Caco-2 (cell line): Measurements from ENCODE around the gene PECR. TPM values are rescaled to one million over a fixed set of nuclear protein-coding genes. Genes with fewer than 3 reads are reported as not detected.
A peak's percentile ranks its signal among the peaks of the same experiment; 100 is the strongest.

Experiments
- BruUV-seq: library from RNA; stranded (reverse); fragments of 400-500 nt; replicated peaks from 2 replicates; lab custom pipeline; 2021; lab: Mats Ljungman, UMichigan
- CTCF ChIA-PET: fragments of 300-600 bp; sonication (Branson Sonifier 250); formaldehyde crosslinking; loops from one replicate; lab custom pipeline; 2022; ENCODE audit warnings: antibody characterized with exemption; lab: Charles Lee
- POLR2A ChIA-PET: fragments of 300-600 bp; sonication (Branson Sonifier 250); formaldehyde crosslinking; loops from one replicate; lab custom pipeline; 2022; ENCODE audit warnings: antibody characterized with exemption; lab: Charles Lee
- DNase-seq, 2 experiments: peaks; one replicate each; pipeline versions ENCODE4 v3.0.0 to v3.0.0-alpha.2; 2020 to 2022
- H3K27me3 ChIP-seq: replicated peaks from 2 replicates; pipeline ENCODE4 v1.6.0; 2011; ENCODE audit warnings: low read length; ENCODE audit not compliant: control insufficient read depth, insufficient read depth
- H3K36me3 ChIP-seq: 2 replicates; pipeline ENCODE4 v1.5.1; 2011; ENCODE audit warnings: low read length; ENCODE audit not compliant: control insufficient read depth, insufficient read depth
- H3K4me1 ChIP-seq: fragments of 250-450 bp; sonication (Bioruptor Pico); 2 replicates; pipeline ENCODE4 v1.5.1; 2020; ENCODE audit warnings: mild to moderate bottlenecking
- H3K4me3 ChIP-seq: 2 replicates; pipeline ENCODE4 v1.5.1; 2011; ENCODE audit warnings: low read depth, mild to moderate bottlenecking, control low read depth, low read length
- H3K9me3 ChIP-seq: fragments of 250-450 bp; sonication (Bioruptor Pico); 2 replicates; pipeline ENCODE4 v1.5.1; 2020; ENCODE audit warnings: mild to moderate bottlenecking, moderate library complexity
- H3K27ac Mint-ChIP-seq: one replicate; pipeline ENCODE4 v1.8.0; 2022; ENCODE audit warnings: mixed read lengths; ENCODE audit not compliant: unreplicated experiment
- H3K27me3 Mint-ChIP-seq: one replicate; pipeline ENCODE4 v1.8.0; 2022; ENCODE audit warnings: mixed read lengths; ENCODE audit not compliant: insufficient read depth, unreplicated experiment
- H3K36me3 Mint-ChIP-seq: one replicate; pipeline ENCODE4 v1.8.0; 2022; ENCODE audit warnings: mild to moderate bottlenecking, mixed read lengths; ENCODE audit not compliant: insufficient read depth, unreplicated experiment
- H3K4me1 Mint-ChIP-seq: one replicate; pipeline ENCODE4 v1.8.0; 2022; ENCODE audit warnings: low read depth, mixed read lengths; ENCODE audit not compliant: unreplicated experiment
- H3K4me3 Mint-ChIP-seq: one replicate; pipeline ENCODE4 v1.8.0; 2022; ENCODE audit warnings: mild to moderate bottlenecking, moderate library complexity, mixed read lengths; ENCODE audit not compliant: unreplicated experiment
- H3K9me3 Mint-ChIP-seq: one replicate; pipeline ENCODE4 v1.8.0; 2022; ENCODE audit warnings: mixed read lengths; ENCODE audit not compliant: unreplicated experiment
- CTCF ChIP-seq, 2 experiments: fragments of 200-600 bp in 1 of 2; IDR thresholded peaks; 1 replicate in 1 of 2; 2 replicates in 1 of 2; pipeline versions ENCODE4 v1.5.1 to v1.8.0; 2011 to 2022; ENCODE audit warnings: antibody characterized with exemption in 1 of 2, control low read depth in 1 of 2, inconsistent platforms in 1 of 2, low read depth in 1 of 2, low read length in 1 of 2, mild to moderate bottlenecking in 1 of 2, moderate library complexity in 1 of 2; ENCODE audit not compliant: insufficient read depth in 1 of 2, severe bottlenecking in 1 of 2, unreplicated experiment in 1 of 2
- intact Hi-C: fragments of 100-400 bp; cut with micrococcal nuclease; formaldehyde crosslinking; loops from one replicate; pipeline ENCODE4 v1.10.0; 2022; ENCODE audit not compliant: unreplicated experiment
- total RNA-seq: library from RNA; stranded (reverse); gene quantifications from 2 replicates; pipeline ENCODE4 v1.2.3, GENCODE V29; 2022

PECR gene
- total RNA-seq, 1 experiment from 2014 or later, result 42.0 TPM

DNA sequence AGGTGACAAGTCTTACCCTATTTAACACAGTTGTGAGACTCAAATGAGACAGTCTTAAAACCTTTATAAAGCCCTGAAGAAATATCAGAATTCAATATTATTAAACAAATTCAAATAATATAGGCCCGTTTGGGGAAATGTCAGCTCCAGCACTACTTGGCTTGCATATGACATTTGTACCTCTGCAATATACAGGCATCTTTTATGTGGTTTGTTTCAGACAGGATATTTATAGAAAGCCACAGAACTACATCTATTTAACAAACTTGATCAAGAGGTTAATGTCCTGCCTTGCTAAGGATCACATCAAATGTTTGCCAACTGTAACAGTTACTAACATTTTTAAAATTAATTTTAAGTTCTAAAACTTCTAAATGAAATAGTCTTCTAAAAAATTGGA is 65.0 kb downstream of the PECR start:
- Mint-ChIP-seq H3K27ac (no peak overlapping the region), H3K27me3 (no peaks in the 10 kb centered on the region), H3K4me1 (peaks cover 13% of the 10 kb centered on the region), H3K9me3 (no peaks in the 10 kb centered on the region), H3K36me3 (no peaks in the 10 kb centered on the region), H3K4me3 (no peak overlapping the region)
- DNase-seq, result no peak
- ChIA-PET POLR2A (no interaction called here), CTCF (interaction anchor here (1.2 kb wide), 1 partner anchor 67 kb away, joined by 6 read pairs; no protein-coding TSS in a partner anchor)
- peaks cover 3% of the 10 kb centered on the region for H3K4me1 ChIP-seq
- H3K4me3 ChIP-seq, result no peak overlapping the region
- H3K9me3 ChIP-seq, result no peaks in the 10 kb centered on the region
- intact Hi-C loops, result no loop called here
- H3K36me3 ChIP-seq, result 0 out of 2 replicates have a peak, but pooled peaks cover 2% of the 10 kb centered on the region
- BruUV-seq, result no TSS peak
- no peaks in the 10 kb centered on the region for H3K27me3 ChIP-seq
- no peak for TF ChIP-seq CTCF (IDR thresholded peaks at IDR 0.05; ENCODE audit: insufficient read depth in 1 of 2, low read depth in 1 of 2, low read length in 1 of 2, severe bottlenecking in 1 of 2, unreplicated experiment in 1 of 2)

GRCh38 chr2:216015722-216016464 is 65.7 kb downstream of the PECR start:
- H3K36me3 Mint-ChIP-seq, result no peaks in the 10 kb centered on the region
- no peaks in the 10 kb centered on the region for H3K27me3 ChIP-seq
- no peaks in the 10 kb centered on the region for H3K9me3 ChIP-seq
- H3K4me1 Mint-ChIP-seq, result peaks cover 20% of the 10 kb centered on the region
- H3K27ac Mint-ChIP-seq, result no peak overlapping the region
- H3K9me3 Mint-ChIP-seq, result no peaks in the 10 kb centered on the region
- DNase-seq, result no peak
- H3K4me3 Mint-ChIP-seq, result no peak overlapping the region
- 0 out of 2 replicates have a peak, but pooled peaks cover 2% of the 10 kb centered on the region for H3K36me3 ChIP-seq
- BruUV-seq, result no TSS peak
- ChIA-PET POLR2A (no interaction called here), CTCF (interaction anchor here (1.2 kb wide), 1 partner anchor 66 kb away, joined by 6 read pairs; no protein-coding TSS in a partner anchor)
- peaks cover 8% of the 10 kb centered on the region for H3K4me1 ChIP-seq
- no peak overlapping the region for H3K4me3 ChIP-seq
- no peaks in the 10 kb centered on the region for H3K27me3 Mint-ChIP-seq
- TF ChIP-seq CTCF (IDR thresholded peaks at IDR 0.05; ENCODE audit: insufficient read depth in 1 of 2, low read depth in 1 of 2, low read length in 1 of 2, severe bottlenecking in 1 of 2, unreplicated experiment in 1 of 2), result no peak
- intact Hi-C loops, result no loop called here

GRCh38 chr2:216014986-216015385 is 66.6 kb downstream of the PECR start:
- ChIA-PET CTCF (no interaction called here), POLR2A (no interaction called here)
- no peak for DNase-seq
- Histone ChIP-seq H3K4me1 (peaks cover 8% of the 10 kb centered on the region), H3K9me3 (no peaks in the 10 kb centered on the region), H3K27me3 (no peaks in the 10 kb centered on the region), H3K36me3 (0 out of 2 replicates have a peak, but pooled peaks cover 2% of the 10 kb centered on the region), H3K4me3 (no peak overlapping the region)
- BruUV-seq, result no TSS peak
- TF ChIP-seq CTCF (IDR thresholded peaks at IDR 0.05; ENCODE audit: insufficient read depth in 1 of 2, low read depth in 1 of 2, low read length in 1 of 2, severe bottlenecking in 1 of 2, unreplicated experiment in 1 of 2), result no peak
- H3K27ac Mint-ChIP-seq, result peak overlapping the region; percentile 11
- H3K9me3 Mint-ChIP-seq, result no peaks in the 10 kb centered on the region
- H3K4me1 Mint-ChIP-seq, result peaks cover 22% of the 10 kb centered on the region
- intact Hi-C loops, result loop anchor here (5.0 kb wide), 1 partner anchor 578 kb away; the partner anchor contains the start of gene FN1
- no peak overlapping the region for H3K4me3 Mint-ChIP-seq
- no peaks in the 10 kb centered on the region for H3K36me3 Mint-ChIP-seq
- no peaks in the 10 kb centered on the region for H3K27me3 Mint-ChIP-seq
